HG03342 (cell line): ENCODE results near the gene S100A7A.
"Not testable (repeated sequence)": the region's sequence is repeated elsewhere in the genome, so short reads cannot be mapped to it uniquely, and the experiment has no call there.

ENCODE experiments used
- ATAC-seq: cut with Tn5 transposase; IDR thresholded peaks from one replicate; pipeline ENCODE4 v1.9.1; 2021; ENCODE audit warnings: mild to moderate bottlenecking, moderate library complexity; ENCODE audit not compliant: unreplicated experiment

The S100A7A gene

DNA sequence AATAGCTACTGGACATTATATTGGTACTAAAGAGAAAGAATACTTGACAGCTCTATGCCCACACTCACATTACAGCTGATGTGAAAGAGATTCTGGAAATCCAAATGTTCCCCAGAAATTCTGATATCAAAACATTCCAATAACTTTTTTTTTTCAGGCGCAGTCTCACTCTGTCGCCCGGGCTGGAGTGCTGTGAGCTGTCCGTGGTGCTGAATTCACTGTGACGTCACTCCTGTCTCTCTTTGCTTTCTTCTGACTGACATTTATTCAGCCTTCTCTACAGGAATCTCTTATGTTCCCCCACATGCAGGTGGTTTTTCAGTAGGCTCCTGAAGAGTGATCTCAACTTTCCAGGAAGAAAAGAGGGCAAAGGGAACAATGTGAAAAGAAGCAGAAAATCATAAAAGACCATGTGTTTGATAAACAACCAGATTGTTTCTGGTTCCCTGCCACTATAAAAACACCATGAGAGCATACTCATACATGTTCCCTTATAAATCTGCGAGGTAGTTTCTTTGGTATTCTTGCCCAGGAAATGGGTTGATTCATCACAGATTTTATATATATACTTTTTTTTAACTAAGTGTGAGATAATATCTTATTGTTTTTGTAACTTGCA lies 6.2 kb downstream of the S100A7A start:
- ATAC-seq: no peak

DNA sequence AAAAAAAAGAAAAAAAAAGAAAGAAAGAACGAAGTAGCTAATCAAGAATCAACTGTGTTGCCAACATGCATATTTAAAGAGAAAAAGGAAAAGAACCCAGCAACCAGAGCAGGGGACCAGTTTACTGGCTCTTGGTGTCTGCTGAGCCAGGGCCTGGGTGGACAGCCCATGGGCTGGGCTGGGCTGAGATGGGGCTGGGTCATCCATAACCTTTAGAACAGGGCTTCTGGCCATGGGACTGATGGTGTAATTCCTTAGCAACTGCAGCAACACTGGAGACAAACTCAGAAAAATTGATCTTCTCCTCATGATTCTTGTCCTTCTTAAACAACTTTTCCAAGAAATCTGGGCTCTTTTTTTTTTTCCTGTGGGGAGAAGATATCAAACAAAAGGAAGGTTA lies 10.5 kb downstream of the S100A7A start:
- ATAC-seq: no peak

DNA sequence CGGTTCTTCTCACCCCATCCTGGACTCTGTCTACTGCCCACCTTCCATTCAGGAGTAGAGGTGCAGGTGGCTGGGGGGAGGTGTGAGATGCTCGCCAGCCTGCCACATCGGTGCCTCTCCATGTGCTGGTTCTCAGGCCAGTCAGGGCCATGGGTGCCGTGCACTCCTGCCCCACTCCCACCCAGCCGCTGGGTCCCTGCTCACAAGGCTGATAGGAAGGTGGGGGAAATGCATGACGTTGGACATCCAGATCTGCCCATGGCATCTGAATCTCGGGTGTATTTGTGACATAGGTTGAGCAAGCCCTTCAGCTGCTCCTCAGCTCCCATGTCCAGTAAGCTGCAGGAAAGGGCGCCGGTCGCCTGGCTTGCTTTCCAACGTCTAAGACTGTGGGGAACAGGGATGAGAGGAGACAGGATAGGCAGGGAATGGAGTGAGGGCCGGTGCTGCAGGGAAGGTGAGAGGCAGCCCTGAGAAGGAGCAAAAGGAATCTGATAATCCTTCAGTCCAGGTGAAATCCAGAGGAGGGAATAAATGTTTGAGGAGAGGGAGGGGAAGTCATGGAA lies 11.8 kb downstream of the S100A7A start:
- no peak for ATAC-seq

DNA sequence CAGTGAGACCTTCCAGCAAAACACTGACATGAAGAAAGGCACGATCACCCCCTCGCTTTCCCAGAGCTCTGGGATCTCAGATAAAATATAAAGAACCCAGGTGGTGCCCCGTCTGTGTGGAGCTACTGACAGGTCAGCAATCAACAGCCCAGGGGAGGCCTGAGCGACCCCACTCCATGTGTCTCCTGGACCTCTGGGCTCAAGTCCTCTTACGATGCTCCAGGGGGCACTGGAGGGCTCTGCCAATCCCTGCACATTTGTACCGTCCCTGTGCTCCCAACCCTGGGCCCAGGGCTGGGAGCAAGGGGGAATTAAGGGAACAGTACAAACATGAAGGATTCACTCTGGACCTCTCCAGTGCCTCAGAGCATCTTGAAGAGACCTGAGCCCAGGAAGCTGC lies 12.5 kb downstream of the S100A7A start:
- no peak for ATAC-seq

DNA sequence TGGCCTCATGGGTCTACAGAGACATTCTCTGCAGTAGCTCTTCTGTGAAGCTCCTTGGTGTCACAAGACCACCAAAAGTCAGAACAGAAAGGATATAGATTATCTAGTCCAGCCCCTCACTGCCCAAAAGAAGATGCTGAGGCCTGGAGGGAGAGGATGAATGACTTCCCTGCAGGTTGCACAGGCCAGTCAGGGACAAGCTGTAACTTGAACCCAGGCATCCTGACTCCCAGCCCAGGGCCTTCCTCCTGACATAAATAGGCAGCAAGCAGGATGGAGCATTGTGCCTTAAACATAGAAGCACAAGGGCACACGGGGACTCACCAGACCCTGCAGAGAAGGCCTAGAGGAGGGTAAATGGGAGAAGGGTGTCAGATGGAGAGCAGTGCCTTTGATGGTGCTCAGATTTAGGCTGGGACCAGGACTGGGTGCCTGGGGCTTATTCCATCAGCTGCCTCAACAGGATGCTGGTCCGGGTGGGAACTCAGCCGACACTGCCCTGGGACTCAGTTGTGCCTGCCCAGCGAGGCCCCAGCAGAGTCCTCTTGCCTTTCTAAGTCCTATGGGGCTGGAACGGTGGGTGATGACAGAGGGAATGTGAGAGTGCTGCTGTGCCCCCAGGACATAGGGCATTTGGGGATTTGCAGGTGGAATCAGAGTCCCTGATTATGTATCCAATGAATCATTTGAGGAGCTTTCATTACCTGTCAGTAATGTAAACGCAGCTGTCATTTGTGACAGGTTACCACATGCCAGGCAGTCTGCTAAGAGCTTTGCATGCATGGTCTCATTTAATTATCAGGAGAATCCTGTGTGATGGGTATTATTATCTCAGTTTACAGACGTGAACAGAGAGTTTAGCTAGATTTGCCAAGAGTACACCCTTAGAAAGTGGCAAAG lies 13.2 kb downstream of the S100A7A start:
- ATAC-seq: no peak

DNA sequence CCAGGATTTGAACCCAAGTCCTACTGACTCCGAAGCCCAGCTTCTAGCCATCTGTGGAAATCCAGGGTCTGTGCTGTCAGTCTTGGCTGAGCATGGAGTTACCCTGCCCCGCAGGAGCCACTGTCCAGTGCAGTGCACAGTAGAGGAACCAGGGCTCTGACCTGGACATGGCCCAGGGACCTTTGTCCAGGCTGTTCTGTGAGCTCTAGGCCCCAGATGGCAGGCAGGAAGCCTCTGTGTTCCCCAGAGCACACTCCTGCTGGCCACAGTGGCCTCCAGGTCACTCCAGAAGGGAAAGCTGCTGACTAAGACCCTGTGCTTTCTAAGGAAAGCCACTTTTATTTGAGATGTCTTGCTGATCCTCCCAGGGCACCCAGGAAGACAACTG lies 13.8 kb downstream of the S100A7A start:
- ATAC-seq: no peak

DNA sequence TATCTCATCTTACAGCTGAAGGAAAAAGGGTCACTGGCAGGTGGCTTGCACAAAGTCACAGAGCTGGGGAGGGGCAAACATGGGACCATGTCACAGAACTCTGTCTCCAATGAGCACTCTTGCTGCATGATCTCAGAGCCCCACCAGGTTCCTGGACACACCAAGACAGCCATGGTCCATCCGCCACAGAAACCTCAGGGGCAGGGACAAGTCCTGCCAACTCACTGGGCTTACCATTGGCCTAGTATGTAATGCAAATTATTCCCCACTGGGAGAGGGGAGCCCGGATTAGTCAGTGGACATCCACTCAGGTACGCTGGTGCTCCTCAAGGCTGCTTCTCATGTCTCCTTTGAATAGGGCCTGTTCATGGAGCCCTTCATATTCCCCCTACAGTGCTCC lies 14.2 kb downstream of the S100A7A start:
- ATAC-seq: no peak

DNA sequence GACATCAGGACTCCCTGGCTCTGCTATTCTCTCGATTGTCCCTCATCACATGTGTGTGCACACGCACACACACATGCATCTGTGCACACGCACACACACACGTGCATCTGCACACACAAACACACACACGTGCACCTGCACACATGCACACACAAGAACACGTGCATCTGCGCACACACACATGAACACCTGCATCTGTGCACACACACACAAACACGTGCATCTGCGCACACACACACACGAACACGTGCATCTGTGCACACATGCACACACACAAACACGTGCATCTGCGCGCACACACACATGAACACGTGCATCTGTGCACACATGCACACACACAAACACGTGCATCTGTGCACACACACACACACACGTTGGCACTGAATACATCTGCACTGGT lies 14.7 kb downstream of the S100A7A start:
- ATAC-seq: no peak

DNA sequence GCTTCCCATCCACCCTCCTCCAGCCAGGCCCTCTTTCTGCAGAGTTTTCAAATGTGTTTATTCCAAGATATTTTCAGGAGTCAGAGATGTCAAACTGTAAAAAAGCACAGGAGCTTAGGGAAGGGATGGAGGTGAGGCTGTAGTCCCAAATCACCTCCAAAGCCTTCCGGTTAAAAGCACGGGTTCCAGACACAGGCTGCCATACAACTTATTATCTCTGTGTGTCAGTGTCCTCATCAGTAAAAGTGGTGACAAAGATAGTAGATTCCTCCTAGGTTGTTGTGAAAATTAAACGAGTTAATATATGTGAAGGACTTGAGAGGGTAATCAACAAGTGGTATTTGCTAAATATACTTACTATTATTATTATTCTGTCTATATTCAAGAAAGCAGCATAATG lies 15.1 kb downstream of the S100A7A start:
- ATAC-seq: no peak

DNA sequence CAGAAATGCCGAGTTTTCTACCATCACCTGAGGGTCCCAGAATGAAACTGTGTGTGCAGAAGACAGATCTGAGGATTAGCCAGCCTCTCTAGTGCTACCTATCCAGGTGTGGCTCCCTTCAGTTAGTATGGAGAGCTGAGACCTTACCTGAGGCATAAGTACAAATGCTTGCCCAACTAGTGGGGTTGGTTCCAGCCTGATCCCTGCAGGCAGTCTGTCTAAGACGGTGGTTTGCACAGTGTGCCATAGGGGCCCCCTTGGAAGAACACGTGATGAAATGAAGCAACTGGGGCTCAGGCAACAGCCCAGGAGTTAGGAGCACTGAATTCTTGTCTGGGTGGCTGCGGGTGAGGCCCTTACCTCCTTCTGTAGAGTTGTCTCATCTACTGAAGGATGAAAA lies 15.6 kb downstream of the S100A7A start:
- no peak for ATAC-seq

DNA sequence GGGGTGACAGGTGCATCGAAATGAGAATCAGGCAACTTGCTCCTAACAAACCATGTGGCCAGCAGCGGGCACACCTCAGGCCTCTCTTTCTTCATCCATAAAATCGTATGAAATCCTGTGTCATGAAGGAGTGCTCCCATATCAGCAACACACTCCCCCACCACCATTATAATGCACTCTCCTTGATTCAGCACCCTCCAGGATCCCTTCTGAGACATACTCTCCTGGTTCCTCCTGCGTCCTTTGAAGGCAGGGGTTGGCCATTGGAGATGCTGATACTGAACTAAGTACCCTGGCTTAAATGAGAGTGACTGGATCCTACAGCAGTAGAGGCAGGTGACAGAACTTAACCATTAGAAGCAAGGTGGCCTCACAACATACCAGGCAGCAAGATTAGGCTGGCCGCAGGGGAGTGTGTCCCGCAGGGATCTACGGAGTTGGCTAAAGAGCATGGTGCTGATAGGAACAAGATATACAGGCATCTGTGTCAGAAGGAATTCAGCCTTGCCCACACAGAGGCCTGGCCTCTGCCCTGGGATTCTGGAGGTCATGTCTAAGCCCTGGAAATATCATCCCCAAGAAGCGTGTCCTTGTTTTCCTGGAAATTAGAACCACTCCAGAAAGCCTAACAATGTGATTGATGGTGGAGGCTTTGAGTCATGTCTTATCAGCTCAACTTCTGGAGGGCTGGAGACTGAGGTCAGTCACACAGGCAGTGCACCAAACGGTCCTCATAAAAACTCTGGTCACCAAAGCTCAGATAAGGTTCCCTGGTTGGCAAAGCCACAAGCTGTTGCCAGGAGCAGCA lies 16.8 kb downstream of the S100A7A start:
- ATAC-seq: no peak

DNA sequence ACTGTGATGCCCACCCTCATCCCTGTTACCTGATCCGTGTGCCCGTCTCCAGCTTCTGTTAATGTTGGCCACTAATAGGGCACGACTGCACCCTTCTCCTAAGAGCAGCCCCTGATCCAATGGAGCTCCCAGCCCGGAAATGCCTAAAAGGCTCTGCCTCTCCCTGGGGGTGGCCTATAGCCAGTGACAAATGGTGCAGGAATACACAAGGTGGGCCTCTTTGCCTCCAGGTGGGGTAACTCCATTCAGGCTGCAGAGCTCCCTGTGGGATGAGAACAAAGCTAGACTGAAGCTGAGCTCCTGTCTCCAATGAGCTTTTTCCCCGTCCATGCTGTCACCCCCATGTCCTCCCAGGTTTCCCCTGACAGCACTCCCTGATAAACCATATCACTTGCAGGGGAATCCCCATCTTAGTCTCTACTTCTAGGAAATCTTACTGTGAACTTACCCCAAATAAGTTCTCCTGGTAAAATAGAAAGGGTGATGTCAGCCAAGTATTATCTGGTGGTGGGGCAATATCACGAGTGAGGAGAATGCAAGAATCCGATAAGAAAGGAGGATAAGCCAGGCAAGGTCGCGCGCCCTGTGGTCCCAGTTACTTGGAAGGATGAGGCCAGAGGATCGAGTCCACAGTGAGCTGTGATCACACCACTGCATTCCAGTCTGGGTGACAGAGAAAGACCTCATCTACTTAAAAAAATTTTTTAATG lies 18.6 kb downstream of the S100A7A start:
- ATAC-seq: no peak

DNA sequence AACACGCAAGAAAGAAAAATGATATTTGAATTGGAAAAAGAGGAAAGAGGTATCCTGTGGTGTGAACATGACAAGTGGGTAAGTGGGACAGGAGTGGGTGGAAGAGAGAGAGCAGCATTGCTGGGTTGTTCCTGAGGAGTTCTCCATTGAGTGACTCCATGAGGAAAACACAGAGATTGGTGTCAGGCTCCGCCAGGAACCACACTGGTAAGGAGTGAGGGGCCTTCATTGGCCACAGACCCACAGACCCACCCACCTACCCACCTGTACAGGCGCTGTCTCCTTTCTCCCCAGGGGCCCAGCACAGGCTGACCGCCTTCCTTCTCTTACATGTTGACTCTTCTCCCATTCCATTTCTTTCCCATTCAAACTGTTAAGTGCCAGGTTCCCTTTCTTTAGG lies 20.9 kb downstream of the S100A7A start:
- no peak for ATAC-seq

DNA sequence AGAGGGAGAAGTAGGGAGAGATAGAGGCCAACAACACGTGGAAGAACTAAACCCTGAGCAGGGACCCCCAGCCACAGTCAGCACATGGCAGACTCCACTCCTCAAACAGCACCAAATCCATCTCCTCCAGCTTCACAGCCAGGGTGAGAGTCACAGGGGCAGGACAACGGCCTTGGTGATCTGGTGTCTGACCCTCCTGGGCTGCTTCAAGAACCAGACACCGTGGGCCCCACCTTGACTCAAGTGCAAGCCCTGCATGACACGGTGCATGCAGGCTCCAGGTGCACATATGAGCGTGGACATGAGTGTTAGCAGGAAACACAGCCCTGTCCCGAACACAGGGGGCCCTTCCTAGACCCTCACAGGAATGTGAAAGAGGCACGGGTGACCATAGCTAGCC lies 22.3 kb downstream of the S100A7A start:
- no peak for ATAC-seq

DNA sequence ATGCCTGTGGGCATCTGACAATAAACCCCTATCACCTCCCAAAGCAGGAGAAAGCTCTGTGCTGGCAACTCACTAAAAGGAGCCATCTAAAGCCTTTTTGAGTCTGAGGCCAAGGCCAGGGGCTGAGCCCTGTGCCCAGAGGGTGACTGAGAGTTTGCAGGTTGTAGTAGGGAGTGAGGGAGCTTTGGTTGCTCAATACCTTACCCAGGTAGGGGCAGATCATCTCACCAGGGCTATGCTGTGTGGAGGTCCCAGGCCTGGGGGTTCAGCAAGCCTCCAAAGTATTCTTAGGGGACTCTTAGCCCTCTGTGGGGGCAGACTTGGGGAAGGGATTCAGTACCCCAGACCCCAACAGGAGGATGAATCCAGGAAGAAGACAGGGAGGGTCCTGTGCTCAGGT lies 23.0 kb downstream of the S100A7A start:
- no peak for ATAC-seq

DNA sequence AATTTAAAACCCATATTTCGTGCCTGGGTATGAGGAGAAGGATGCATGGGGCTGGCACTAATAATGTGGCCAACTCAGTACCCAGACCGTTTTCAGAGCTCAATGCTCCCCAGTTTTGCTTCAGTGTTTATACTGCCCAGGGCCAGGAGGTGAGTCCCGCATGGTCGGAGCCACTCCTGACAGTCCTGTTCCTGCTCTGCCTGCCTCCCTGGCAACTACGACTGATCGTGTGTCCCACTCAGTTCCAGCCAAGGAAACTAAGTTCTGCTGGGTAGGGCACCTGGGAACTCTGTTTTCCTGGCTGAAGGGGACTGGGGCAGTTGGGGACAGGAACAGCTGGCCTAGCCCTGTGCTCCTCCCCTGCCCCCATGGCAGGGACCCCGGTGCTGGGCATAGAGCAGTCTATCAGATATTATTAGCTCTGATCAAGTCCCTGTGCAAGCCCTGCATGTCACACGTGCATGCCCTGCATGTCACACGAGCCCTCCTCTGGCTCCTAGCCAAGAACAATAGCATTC lies 25.0 kb downstream of the S100A7A start:
- no peak for ATAC-seq

DNA sequence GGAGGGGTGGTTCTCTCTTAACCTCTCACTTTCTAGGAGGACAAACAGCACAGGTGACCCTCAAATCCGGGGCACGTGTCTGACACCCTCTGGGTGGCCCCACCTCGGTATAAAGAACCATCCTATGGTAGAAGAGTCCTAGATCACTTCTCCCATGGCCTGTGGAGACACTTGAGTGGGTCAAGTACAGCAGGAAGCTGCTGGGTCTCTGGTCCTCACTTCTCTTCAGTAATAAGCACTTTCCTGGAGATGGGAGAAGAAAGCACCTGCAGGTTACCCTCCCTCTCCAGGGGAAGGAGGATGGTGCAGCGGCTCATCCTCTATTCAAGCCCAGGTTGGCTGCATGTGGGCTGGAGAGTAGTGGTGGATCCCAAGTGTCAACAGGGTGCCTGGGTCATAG lies 27.2 kb downstream of the S100A7A start:
- ATAC-seq: no peak

DNA sequence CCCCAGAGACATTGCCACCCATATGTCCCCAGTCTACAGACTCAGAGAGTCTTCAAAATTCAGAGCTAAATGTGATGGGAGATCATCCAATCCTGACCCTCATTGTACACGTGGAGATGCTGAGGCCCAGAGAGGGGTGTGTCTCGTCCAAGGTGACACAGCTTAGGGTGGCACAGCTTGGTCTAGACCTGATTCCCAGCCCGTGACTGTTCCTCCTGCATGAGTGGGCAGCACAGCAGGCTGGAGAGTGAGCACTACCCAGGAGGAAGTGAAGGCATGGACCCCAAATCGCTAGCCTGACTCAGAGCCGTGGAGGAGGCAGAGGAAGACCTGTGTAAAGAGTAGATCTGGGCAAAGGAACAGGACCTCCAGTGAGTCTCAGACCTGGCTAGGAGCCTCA lies 27.8 kb downstream of the S100A7A start:
- ATAC-seq: no peak

DNA sequence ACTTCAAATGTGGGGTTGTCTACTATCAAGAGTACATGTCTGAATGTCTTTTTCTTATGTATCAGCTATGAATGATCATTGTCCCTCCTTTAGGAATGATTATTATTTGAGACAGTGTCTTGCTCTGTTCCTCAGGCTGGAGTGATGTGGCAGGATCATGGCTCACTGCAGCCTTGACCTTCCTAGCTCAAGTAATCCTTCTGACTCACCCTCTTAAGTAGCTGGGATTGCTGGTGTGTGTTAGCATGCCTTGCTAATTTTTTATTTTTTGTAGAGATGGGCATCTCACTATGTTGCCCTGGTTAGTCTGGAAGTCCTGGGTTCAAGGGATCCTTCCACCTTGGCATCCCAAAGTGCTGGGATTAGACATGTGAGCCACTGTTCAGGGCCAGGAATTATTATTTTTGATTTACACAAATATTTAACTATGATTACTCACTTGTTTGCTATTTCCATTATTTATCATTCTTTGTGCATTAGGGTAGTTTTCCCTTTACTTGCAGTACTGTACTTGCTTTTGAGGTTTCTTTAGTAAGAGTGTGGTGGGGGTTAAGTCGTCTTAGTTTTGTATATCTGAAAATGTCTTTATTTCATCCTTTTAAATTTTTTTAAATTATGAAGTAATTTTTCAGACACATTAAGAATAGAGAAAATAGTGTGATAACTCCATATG lies 31.3 kb downstream of the S100A7A start:
- no peak for ATAC-seq

DNA sequence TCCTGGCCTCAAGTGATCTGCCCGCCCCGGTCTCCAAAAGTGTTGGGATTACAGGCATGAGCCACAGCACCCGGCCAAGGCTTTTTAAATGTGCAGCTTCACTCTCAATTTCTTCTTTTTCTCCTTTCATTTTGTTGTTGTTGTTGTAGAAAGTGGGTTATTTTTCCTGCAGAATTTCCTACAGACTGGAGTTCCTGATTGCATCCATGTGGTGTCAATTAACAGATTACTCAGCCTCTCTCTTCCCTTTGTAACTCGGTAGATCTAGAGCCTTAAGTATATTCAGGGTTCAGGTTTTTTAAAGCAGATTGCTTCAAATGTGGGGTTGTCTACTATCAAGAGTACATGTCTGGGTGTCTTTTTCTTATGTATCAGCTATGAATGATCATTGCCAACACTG lies 32.5 kb downstream of the S100A7A start:
- not testable (repeated sequence) for ATAC-seq
